Left cardiac atrium (tissue), 4 donors: Measurements from ENCODE around the gene ATP1B3. TPM values are rescaled to one million over a fixed set of nuclear protein-coding genes. Genes with fewer than 3 reads are reported as not detected.
A peak's percentile ranks its signal among the peaks of the same experiment; 100 is the strongest.
"Not testable (repeated sequence)": the region's sequence is repeated elsewhere in the genome, so short reads cannot be mapped to it uniquely, and the experiment has no call there.

Source experiments
- ATAC-seq, 2 donors: fragments of 200-7000 bp; cut with Tn5 transposase; one replicate each; pipeline ENCODE4 v1.9.1; 2020; ENCODE audit warnings: mild to moderate bottlenecking in 2 of 2, moderate library complexity in 2 of 2
- DNase-seq: peaks from one replicate; pipeline ENCODE4 v3.0.0-alpha.2; 2020
- intact Hi-C, 2 donors: fragments of 100-400 bp; cut with DNase I; formaldehyde crosslinking; loops; one replicate each; pipeline versions ENCODE4 v1.14.1 to v1.15.1; 2022 to 2023
- total RNA-seq, 2 donors: library from RNA; stranded (reverse); fragmentation: NEBNext Ultra II Directional; extraction: Animal tissue kit (Norgen Biotek cat#: 25700); gene quantifications; one replicate each; pipeline ENCODE4 v1.2.1, GENCODE V29; 2021
- donor health status: DM: no; HTN: yes; CAD: no.
- donor health status: DM: no; HTN: yes; CAD: no; lungs with severe emphysema.
- donor health status: DM: yes; HTN: yes; CAD: no.
- donor health status: Dilated cardiomyopathy.

ATP1B3 gene
- total RNA-seq, 2 donors from 2014 or later: 68.0 to 117 TPM

DNA sequence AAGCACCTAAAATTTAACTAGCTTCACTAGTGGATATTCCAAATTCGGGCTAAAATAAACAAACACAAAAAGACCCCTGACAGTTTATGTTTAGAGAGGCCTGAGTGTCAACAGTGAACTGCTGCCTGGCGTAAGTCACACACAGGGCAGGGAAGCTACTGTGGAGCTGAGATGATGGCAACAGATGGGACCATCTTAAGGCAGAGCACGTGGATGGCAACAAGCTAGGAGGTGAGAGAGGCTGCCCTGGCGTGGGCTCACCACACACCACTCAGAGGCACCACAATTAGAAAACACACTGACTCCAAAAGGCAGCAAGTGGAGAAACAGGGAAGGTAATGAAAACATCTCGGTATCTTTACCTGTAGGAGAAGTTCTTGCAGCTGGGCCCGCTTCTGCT is 93.3 kb downstream of the ATP1B3 start:
- no peak for DNase-seq
- ATAC-seq: no peak
- intact Hi-C loops: no loop called here

GRCh38 chr3:141971571-141971970 is 95.1 kb downstream of the ATP1B3 start:
- ATAC-seq: no peak
- intact Hi-C loops: no loop called here

DNA sequence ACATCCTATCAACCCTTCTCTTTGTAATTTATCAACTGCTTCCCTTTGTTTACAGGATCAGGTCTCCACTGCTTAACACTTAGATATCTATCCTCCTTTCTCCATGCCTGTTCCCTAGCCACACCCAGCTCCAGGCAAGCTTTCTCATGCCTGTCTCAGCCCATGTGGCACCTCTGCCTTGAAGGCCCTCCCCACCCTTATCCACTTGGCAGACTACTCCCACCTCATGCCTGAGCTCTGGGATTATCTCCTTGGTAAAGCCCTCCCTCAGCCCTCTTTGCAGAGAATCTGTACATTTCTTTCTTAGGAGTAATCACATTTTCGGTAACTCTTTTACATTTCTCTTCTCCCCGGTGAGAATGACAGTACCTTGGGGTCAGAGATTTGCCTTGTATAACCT is 96.0 kb downstream of the ATP1B3 start:
- DNase-seq (no peak), ATAC-seq (peak; percentile 38 to 92)

More at GRCh38 chr3:141971571-141971970, 95.1 kb downstream of the ATP1B3 start:
- no peak for DNase-seq

GRCh38 chr3:141974777-141975176 is 98.3 kb downstream of the ATP1B3 start:
- intact Hi-C loops, DNase-seq, ATAC-seq: not testable (repeated sequence)

More for the DNA sequence above, 96.0 kb downstream of the ATP1B3 start:
- intact Hi-C loops: no loop called here

Other genes with a start within 250 kb of the ATP1B3 start
- 10 to 100 TPM; 70.2 to 76.0 TPM for gene RNF7, start 138.3 kb upstream of the ATP1B3 start, total RNA-seq
- gene GRK7, start 113.2 kb upstream of the ATP1B3 start, total RNA-seq: not detected